ENCODE data around the gene MAPKAP1.

The MAPKAP1 gene

GRCh38 chr9:125680445-125680844, 26.6 kb downstream of the MAPKAP1 start:
- TF ChIP-seq CTCF (IDR thresholded peaks at IDR 0.05; ENCODE audit: insufficient read depth, low read depth, low read length, missing control alignments): no peak
- DNase-seq (ENCODE audit: low read depth): no peak
- H3K4me3 ChIP-seq (ENCODE audit: low read depth, low read length): no peak overlapping the region

GRCh38 chr9:125679597-125680189, 27.3 kb downstream of the MAPKAP1 start:
- no peak overlapping the region for H3K4me3 ChIP-seq (ENCODE audit: low read depth, low read length)
- TF ChIP-seq CTCF (IDR thresholded peaks at IDR 0.05; ENCODE audit: insufficient read depth, low read depth, low read length, missing control alignments): no peak
- DNase-seq (ENCODE audit: low read depth): peak; percentile 22

GRCh38 chr9:125674981-125675973, 31.7 kb downstream of the MAPKAP1 start:
- H3K4me3 ChIP-seq (ENCODE audit: low read depth, low read length): no peak overlapping the region
- DNase-seq (ENCODE audit: low read depth): no peak
- TF ChIP-seq CTCF (IDR thresholded peaks at IDR 0.05; ENCODE audit: insufficient read depth, low read depth, low read length, missing control alignments): no peak

- H3K4me3 ChIP-seq (ENCODE audit: low read depth, low read length): no peak overlapping the region
- TF ChIP-seq CTCF (IDR thresholded peaks at IDR 0.05; ENCODE audit: insufficient read depth, low read depth, low read length, missing control alignments): no peak
- no peak for DNase-seq (ENCODE audit: low read depth)
Observed at GRCh38 chr9:125672876-125673275, 34.1 kb downstream of the MAPKAP1 start.

GRCh38 chr9:125663127-125663526, 43.9 kb downstream of the MAPKAP1 start:
- peak; percentile 44 for DNase-seq (ENCODE audit: low read depth)

GRCh38 chr9:125660557-125660956, 46.5 kb downstream of the MAPKAP1 start:
- H3K4me3 ChIP-seq (ENCODE audit: low read depth, low read length): no peak overlapping the region
- DNase-seq (ENCODE audit: low read depth): no peak

More at GRCh38 chr9:125663127-125663526, 43.9 kb downstream of the MAPKAP1 start:
- H3K4me3 ChIP-seq (ENCODE audit: low read depth, low read length): no peak overlapping the region
- TF ChIP-seq CTCF (IDR thresholded peaks at IDR 0.05; ENCODE audit: insufficient read depth, low read depth, low read length, missing control alignments): no peak

More at GRCh38 chr9:125660557-125660956, 46.5 kb downstream of the MAPKAP1 start:
- TF ChIP-seq CTCF (IDR thresholded peaks at IDR 0.05; ENCODE audit: insufficient read depth, low read depth, low read length, missing control alignments): no peak
